AG20443 (cell line): ENCODE measurements around the gene TEKT5.
"Not testable (repeated sequence)": the region's sequence is repeated elsewhere in the genome, so short reads cannot be mapped to it uniquely, and the experiment has no call there.

Experiments used
- DNase-seq: peaks from one replicate; pipeline ENCODE4 v3.0.0; 2012; ENCODE audit warnings: low spot score, mixed read lengths

Gene TEKT5

DNA sequence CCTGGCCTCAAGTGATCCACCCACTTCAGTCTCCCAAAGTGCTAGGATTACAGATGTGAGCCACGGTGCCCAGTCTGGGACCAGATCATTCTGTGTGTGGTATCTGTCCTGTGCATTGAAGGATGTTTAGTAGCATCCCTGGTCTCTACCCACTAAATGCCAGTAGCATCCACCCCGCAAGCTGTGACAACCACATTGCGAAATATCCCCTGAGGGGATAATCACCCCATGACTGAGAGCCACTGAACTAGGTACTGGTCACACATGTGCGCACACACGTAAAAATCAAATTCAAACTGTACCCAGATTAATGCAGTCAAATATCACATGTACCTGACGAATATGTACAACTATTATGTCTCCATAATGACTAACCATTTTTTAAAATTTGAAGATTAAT lies 35.8 kb downstream of the TEKT5 start:
- DNase-seq, result no peak

DNA sequence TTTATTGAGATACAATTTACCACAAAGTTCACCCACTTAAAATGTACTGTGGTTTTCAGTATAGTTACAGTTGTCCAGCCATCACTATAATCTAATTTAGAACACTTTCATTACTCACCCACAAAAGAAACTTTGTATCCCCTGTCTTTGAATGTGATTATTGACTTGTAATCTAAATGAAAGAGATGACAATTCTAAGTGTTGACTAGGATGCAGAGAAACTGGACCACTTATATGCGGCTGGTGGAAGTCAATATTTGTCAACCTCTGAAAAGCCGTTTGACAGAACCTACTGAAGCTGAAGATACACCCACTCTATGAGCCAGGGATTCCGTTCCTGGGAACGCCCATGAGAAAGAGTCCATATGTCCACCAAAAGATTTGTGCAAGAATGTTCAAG lies 36.8 kb downstream of the TEKT5 start:
- no peak for DNase-seq

DNA sequence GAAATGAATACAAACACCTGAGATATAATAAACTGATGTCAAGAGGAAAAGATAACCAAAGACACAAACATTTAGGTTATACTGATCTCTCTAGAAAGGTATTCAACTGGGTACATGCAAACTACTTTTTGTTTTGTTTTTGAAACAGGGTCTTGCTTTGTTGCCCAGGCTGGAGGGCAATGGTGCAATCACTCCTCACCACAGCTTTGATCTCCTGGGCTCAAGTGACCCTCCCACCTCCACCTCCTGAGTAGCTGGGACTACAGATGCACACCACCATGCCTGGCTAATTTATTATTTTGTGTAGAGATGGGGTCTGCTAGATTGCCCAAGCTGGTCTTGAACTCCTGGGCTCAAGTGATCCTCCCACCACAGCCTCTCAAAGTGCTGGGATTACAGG lies 38.1 kb downstream of the TEKT5 start:
- DNase-seq, result no peak

DNA sequence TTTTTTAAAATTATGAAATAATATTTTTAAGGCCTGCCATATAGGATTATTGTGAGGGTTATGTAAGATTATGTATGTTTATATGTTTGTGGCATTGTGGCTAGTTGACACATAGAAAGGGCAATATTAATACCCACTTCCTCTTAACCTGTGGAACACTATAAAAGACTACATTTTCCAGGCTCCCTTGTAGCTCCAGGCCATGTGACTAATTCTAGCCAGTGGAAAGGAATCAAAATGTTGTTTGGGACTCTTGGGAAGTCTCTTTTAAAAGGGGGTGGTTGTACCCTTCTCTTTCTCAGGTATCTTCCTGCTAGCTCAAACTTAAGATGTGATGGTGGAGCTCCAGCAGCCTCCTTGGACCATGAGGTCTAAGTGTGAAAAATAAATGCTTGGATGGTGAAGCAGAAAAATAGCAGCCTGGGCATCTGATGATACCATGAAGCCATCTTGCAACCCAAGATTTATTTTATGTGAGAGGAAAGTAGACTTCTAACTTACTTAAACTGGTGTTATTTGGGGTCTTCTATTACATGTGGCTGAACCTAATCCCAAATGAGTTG lies 39.2 kb downstream of the TEKT5 start:
- DNase-seq, result no peak

DNA sequence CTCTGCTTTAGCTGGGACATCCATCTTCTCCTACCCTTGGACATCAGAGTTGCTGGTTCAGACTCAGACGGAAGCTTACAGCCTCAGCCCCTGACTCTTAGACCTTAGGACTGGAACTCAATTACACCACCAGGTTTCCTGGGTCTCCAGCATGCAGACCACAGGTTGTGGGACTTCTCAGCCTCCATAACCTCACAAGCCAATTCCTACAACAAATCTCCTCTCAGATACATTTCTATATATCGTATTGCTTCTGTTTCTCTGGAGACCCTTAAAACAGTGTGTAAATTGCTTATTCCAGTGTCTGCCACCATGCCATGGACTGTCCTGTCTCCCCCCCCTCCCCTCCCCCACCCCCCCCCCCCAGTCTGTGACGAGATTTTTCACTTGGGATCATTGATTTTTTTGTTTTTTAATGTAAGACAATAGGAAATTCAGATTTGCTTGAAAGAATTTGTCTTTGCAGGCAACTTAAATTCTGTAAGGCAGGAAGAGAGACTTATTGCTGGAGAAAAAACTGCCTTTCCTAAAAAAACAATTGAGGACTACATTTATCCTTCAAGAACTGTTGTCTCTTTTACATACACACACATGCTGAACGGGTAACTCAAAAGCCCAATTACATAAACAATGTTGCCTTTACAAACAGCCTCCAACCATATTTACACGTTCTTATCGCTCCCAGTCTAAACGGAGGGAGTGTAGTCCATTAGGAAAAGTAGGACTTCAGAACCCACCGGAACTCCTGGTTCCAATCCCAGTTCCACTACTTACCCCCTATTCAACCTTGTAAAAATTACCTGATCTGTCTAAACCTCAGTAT lies 39.9 kb downstream of the TEKT5 start:
- no peak for DNase-seq

DNA sequence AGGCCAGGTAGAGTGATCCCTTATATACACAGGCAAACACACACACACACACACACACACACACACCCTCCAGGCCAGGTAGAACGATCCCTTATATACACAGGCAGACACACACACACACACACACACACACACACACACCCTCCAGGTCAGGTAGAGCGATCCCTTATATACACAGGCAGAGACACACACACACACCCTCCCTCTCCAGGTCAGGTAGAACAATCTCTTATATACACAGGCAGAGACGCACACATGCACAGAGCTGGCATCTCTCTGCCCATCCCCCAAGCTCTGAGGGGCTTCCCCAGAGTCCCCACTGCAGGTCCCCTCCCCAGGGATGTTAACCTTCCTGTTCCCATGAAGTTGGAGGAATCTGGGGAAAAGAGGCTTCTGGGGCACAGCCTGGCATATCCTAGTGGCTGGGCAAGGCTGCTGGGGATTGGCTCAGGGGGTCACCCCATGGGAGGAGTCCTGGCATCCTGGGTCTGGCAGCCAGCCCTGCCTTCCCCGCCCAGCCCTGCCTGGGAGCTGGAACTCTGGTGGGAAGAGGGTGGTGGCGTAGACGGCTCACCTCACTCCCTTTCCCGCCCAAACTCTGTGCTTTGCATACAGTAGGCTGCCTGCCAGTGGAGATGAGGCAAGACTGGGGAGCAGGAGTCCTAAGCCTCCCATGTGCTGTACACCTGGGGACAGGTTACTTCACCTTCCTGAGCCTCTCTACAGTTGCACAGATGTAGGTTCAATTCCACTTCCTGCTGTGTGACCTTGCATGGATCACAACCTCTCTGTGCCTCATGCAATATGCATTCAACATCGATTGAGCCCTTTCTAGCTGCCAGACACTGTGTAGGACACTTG lies 41.8 kb downstream of the TEKT5 start:
- no peak for DNase-seq

DNA sequence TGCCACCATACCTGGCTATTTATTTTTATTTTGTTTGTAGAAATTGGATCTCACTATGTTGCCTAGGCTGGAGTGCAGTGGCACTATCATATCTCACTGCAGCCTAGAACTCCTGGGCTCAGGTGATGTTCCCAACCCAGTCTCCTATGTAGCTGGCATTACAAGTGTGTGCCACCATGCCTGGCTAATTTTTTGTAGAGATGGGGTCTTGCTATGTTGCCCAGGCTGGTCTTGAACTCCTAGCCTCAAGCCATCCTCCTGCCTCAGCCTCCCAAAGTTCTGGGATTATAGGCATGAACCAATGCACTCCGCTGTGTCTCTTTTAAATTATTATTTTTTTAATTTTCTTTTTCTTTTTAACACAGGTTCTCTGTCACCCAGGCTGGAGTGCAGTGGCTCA lies 45.6 kb downstream of the TEKT5 start:
- DNase-seq, result not testable (repeated sequence)

DNA sequence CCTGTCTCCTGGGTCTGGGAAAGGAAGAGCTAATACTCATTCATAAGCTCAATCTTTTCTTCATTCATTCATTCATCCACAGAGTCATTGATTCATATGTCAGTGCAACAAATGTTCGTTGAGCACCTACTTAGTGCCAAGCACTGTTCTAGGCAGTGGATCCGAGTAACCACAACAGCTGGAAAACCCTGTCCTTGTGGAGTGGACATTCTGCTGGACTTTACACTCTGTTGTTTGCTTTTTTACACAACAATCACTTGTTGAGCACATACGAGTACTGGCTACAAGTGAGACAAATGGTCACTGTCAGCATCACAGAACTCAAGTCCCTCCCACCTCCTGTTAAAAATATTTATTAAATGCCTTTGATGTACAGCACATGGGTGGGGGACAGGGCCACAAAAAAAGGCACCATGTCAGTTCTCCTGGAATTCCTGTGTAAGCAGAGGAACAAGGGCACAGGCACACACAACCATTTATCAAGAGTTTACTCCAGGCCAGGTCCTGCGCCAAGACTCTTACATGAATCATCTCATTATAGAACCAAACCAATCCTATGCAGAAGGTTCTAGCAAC lies 46.9 kb downstream of the TEKT5 start:
- DNase-seq, result no peak

DNA sequence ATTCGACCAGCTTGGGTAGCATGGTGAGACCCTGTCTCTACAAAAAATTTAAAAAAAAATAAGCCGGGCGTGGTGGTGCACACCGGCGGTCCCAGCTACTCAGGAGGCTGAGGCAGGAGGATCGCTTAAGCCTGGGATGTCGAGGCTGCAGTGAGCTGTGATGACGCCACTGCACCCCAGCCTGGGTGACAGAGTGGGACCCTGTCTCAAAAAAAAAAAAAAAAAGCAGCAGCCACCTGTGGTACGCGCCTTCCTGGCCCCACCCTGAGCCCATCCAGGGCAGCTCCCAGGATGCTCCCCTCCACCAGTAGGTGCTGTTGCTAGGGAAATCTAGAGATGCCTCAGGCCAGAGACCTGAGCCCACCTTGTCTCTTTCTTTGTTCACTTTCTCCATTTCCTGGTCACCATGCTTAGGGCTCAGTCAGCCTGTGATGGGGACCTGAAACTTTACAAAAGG lies 47.4 kb downstream of the TEKT5 start:
- DNase-seq, result no peak

DNA sequence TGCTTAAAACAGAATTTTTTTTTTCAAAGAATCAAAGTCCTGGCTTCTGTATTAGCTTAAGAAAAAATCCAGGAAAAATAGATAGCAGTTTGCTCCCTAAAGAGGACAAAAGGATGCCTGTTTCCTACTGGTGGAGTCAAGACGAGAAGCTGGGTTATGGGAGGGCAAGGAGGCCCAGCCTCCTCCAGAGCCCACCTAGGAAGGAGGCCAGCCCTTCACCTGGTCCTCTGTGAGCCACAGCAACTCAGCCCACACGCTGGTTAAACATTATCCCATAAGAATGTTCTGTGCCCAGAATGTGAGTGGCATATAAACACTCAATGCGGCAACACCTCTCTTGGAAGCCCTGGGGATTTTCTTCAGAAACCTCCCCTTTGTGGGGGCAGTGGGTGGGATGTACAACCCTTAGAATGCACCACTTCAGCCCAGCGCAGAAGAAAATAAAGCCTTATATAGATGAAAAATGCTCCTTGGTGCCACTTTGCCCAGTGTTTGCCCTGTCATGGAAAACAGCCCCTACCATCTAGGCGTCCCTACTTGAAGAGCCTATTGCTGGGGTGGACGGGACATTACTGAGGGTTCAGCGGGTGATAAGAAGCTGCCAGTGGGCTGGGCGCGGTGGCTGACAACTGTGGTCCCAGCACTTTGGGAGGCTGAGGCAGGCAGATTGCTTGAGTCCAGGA lies 48.0 kb downstream of the TEKT5 start:
- no peak for DNase-seq

DNA sequence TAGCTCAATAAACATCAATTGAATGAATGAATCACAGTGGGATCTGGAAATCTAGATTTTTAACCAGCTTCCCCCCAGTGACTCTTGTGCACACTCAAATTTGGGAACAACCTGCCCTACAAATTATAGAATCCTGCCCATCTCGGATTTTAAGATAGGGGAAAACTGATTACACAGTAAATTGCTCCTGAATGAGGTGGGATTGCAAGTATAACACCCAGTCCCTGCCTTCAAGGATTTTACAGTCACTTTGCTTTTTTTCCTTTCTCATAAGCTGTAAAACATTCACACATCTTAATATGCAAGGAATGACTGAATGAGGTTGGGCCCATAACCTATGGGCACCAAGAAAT lies 48.5 kb downstream of the TEKT5 start:
- no peak for DNase-seq

DNA sequence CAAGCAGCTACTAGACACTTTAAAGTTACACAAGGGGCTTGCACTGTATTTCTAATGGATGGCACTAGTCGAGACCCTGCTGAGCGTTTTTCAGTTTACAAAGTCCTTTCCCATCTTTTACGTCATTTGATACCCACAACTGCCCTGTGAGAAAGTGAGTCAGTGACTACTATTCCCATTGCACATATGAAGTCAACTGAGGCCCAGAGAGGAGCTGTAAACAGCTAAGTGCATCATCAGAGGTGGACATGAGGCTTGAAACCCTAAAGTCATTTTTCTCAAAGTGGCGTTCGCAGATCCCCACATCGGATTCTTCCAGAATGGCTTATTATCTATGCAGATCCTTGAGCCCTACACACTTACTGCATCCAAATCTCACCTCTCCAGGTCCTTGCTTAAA lies 50.6 kb downstream of the TEKT5 start:
- no peak for DNase-seq

DNA sequence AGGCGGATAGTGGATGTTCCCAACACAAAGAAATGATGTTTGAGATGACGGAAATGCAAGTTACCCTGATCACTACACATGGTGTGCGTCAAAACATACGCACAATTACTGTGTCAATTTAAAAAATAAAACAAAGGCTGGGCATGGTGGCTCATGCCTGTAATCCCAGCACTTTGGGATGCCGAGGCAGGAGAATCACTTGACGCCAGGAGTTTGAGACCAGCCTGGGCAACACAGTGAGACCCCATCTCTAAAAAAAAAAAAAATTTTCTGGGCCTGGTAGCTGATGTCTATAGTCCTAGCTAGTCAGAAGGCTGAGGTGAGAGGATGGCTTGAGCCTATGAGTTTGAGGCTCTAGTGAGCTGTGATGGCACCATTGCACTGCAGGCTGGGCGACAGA lies 51.8 kb downstream of the TEKT5 start:
- no peak for DNase-seq

DNA sequence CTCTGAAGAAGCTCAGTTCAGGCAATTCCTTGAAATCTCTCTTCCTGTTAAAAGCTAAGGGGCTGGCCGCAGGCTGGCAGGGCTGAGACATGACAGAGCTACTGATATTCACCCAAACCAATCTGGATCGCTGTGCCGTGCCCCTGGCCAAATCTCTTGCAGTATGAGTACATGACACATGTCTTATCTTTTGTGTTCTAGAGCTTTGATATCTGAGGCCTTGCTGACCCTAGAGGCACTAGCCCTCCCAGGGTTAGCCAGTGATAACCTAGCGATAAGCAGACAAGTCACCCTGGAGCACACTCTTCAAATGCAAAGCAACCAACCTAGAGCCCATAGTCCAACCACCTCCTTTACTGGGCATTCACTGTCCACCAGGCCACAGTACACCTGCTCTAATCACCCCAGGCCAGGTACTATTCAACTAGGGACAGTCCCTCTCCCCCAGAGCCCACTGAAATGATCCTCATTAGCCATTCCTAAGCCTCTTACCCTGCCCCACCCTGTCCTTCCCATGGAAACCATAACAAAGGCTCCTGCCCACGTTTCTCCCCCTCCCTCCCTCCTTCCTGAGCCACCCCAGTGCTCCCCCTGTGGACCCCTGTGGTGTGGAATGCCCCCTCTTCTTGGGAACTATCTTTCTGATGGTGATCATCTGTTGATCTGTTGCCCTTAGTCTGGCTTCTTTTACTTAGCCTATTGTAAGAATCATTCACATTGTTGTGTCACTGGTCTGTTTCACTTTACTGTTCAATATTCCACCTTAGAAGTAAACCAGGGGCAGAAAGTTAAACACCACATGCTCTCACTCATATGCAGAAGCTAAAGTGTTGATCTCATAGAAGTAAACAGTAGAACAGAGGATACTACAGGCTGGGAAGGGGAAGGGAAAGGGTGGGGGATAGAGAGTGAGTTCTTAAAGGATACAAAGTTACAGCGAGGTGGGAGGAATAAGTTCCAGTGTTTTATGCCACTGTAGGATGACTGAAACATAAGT lies 52.5 kb downstream of the TEKT5 start:
- DNase-seq, result no peak

DNA sequence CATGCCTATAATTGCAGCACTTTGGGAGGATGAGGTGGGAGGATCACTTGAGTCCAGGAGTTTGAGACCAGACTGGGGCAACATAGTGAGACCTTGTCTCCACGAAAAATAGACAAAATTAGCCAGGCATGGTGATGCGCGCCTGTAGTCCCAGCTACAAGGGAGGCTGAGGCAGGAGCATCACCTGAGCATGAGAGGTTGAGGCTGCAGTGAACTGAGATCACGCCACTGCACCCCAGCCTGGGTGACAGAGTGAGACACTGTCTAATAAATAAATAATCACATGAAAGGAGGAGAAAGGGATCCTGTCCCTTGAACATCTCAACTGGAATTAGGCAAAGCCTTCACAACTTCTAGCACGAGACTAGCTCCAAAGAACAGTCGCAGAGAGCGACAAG lies 53.2 kb downstream of the TEKT5 start:
- DNase-seq, result no peak

DNA sequence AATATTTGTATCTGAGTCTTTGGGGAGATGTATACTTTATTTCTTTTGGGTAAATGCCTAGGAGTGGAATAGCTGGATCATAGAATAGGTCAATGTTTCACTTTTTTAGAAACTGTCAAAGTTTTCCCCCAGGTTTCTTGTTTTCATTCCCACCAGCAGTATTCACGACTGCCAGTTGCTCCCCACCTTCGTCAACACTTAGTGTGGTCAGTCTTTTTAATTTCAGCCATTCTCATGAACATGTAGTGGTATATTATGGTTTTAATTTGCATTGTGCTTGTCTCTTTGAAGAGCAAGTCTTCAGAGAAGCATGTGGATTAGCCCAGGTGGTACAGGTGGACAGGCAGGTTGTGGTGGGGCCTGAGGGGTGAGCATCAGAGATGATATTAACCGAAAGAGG lies 53.8 kb downstream of the TEKT5 start:
- DNase-seq, result no peak

DNA sequence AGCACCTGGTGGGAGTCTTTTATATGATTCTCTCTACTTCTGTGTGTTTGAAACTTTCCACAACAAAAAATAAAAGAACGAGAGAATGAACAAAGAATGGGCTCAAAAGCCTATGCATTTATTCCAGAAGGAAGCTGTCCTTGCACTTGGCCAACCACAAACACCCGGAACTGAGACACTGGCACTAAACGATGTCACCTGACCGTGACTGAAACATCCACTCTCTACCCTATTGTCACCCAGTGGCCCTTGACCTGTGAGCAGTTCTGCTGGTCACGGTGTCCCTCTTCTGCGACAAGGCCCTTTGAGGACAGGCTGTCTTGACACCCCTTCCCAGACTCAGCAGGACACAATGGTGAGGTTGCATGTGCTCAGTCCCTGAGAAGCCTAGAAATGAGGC lies 56.6 kb downstream of the TEKT5 start:
- DNase-seq, result no peak

DNA sequence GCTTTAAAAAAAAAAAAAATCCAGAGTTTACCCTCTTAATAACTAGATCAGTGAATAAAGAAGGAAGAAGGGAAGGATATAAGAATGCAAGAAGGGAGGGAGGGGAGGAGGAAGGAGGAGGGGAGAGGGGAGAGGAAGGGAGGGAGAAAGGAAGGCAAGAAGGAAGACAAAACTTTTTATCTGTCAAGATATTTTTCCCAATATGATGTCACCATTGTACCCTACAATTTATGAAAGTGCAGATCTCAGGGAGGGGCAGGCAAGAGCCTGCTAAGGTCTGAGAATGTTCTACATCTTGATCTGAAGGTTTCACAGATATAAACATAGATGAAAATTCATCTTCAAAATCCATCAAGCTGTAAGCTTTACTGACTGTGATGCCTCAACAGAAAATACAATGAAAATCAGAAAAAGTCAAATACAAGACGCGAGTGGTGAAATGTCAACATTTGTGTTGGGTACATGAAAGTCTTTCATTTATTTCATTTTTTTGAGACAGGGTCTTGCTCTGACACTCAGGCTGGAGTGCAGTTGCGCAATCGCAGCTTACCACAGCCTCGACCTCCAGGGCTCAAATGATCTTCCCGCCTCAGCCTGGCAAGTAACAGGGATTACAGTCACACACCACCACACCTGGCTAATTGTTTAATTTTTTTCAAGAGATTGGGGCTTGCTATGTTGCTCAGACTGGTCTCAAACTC lies 57.2 kb downstream of the TEKT5 start:
- no peak for DNase-seq

DNA sequence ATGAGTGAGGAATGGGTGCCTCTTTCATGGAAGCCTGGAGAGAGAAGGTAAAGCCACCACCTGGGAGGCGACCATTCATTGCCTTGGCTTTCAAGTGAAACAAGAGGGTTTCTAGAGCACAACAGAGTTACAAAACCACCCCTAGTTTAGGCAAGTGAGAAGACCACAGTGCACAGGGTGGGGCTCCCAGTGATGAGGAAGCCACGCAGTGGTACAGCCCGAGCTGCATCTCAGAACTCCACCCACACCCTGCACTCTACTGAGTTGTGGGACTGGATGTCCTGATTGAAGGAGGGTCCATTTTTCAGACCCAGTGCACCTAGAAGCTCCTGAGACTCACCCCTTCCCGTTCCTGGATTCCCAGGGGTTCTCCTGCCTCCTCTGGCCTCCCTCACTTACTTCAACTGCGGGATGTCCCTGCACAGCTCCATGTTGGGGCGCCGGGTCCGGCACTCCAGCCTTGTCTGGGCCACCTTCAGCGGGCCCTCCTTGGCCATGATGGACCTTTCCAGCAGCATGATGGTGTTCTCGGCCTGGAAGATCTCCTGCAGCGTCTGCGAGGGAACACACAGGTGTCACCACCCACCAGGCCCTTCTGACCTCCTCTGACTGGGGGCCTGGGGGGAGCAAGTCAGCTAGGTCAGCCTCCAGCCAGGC lies 59.2 kb downstream of the TEKT5 start:
- no peak for DNase-seq

DNA sequence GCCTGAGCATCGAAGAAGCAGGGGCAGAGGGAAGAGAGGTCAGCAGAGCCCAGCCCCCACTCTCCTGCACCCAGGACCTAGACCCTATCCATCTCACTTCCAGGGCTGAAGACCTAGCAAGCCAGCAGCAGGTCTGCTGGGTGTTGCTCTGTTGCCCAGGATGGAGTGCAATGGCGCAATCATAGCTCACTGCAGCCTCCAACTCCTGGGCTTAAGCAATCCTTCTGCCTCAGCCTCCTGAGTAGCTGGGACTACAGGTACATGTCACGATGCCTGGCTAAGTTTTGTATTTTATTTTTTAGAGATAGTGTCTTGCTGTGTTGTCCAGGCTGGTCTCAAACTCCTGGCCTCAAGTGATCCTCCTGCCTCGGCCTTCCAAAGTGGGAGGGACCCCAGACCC lies 61.3 kb downstream of the TEKT5 start:
- not testable (repeated sequence) for DNase-seq
